Activated T-helper 2 cell treated with anti-CD3 and anti-CD28 coated beads, Interferon-gamma antibody, Interleukin-2, Interleukin-4, amounts not matched to agents 10 μg/mL and 5 μg/mL and 100 μg/mL, durations not matched to agents 14 hours and 24 hours and 36 hours (primary cell): ENCODE measurements around the gene CHCT1. TPM values are rescaled to one million over a fixed set of nuclear protein-coding genes. Genes with fewer than 3 reads are reported as not detected.

Source experiments
- DNase-seq: peaks from one replicate; pipeline ENCODE4 v3.0.0; 2021; ENCODE audit warnings: low spot score
- H3K27ac Mint-ChIP-seq: one replicate; pipeline ENCODE4 v1.8.0; 2021; ENCODE audit warnings: mixed read lengths
- H3K27me3 Mint-ChIP-seq: one replicate; pipeline ENCODE4 v1.8.0; 2021; ENCODE audit warnings: low read depth, mixed read lengths
- H3K36me3 Mint-ChIP-seq: one replicate; pipeline ENCODE4 v1.8.0; 2021; ENCODE audit warnings: low read depth, mixed read lengths
- H3K4me1 Mint-ChIP-seq: one replicate; pipeline ENCODE4 v1.8.0; 2021; ENCODE audit warnings: low read depth, mixed read lengths
- H3K4me3 Mint-ChIP-seq: one replicate; pipeline ENCODE4 v1.8.0; 2021; ENCODE audit warnings: low read depth, mild to moderate bottlenecking, moderate library complexity, mixed read lengths
- H3K9me3 Mint-ChIP-seq: one replicate; pipeline ENCODE4 v1.8.0; 2021; ENCODE audit warnings: mixed read lengths
- intact Hi-C: fragments of 100-400 bp; cut with micrococcal nuclease; formaldehyde crosslinking; loops from one replicate; pipeline ENCODE4 v1.15.1; 2023
- total RNA-seq: library from RNA; stranded (reverse); gene quantifications from 2 replicates; pipeline ENCODE4 v1.2.3, GENCODE V29; 2022

CHCT1 gene
- total RNA-seq, 1 donor from 2014 or later, result 0.43 TPM

GRCh38 chr17:60461584-60461983 is 39.3 kb downstream of the CHCT1 start:
- no peak overlapping the region for H3K4me3 Mint-ChIP-seq
- intact Hi-C loops, result no loop called here

GRCh38 chr17:60463157-60463835 is 41.0 kb downstream of the CHCT1 start:
- Mint-ChIP-seq H3K4me3 (no peak overlapping the region), H3K27ac (no peak overlapping the region), H3K27me3 (no peaks in the 10 kb centered on the region), H3K36me3 (peaks cover 50% of the 10 kb centered on the region), H3K9me3 (no peaks in the 10 kb centered on the region), H3K4me1 (no peaks in the 10 kb centered on the region)
- no peak for DNase-seq
- intact Hi-C loops, result no loop called here

More at GRCh38 chr17:60461584-60461983, 39.3 kb downstream of the CHCT1 start:
- H3K36me3 Mint-ChIP-seq, result peaks cover 59% of the 10 kb centered on the region
- H3K9me3 Mint-ChIP-seq, result peaks cover 7% of the 10 kb centered on the region
- DNase-seq, result no peak
- no peak overlapping the region for H3K27ac Mint-ChIP-seq
- H3K4me1 Mint-ChIP-seq, result no peaks in the 10 kb centered on the region
- no peaks in the 10 kb centered on the region for H3K27me3 Mint-ChIP-seq

GRCh38 chr17:60464343-60464742 is 42.1 kb downstream of the CHCT1 start:
- intact Hi-C loops, result no loop called here
- H3K27ac Mint-ChIP-seq, result no peak overlapping the region
- H3K9me3 Mint-ChIP-seq, result no peaks in the 10 kb centered on the region
- no peaks in the 10 kb centered on the region for H3K4me1 Mint-ChIP-seq
- peaks cover 41% of the 10 kb centered on the region for H3K36me3 Mint-ChIP-seq
- H3K27me3 Mint-ChIP-seq, result no peaks in the 10 kb centered on the region
- no peak for DNase-seq
- H3K4me3 Mint-ChIP-seq, result no peak overlapping the region

GRCh38 chr17:60468371-60468770 is 46.1 kb downstream of the CHCT1 start:
- no peaks in the 10 kb centered on the region for H3K27me3 Mint-ChIP-seq
- peaks cover 55% of the 10 kb centered on the region for H3K36me3 Mint-ChIP-seq
- H3K4me3 Mint-ChIP-seq, result no peak overlapping the region
- no peak for DNase-seq
- no peak overlapping the region for H3K27ac Mint-ChIP-seq
- intact Hi-C loops, result no loop called here
- H3K4me1 Mint-ChIP-seq, result peaks cover 6% of the 10 kb centered on the region
- H3K9me3 Mint-ChIP-seq, result peaks cover 8% of the 10 kb centered on the region

- H3K27me3 Mint-ChIP-seq, result no peaks in the 10 kb centered on the region
- no peak for DNase-seq
- H3K4me3 Mint-ChIP-seq, result no peak overlapping the region
- H3K4me1 Mint-ChIP-seq, result peaks cover 6% of the 10 kb centered on the region
- no peak overlapping the region for H3K27ac Mint-ChIP-seq
- intact Hi-C loops, result no loop called here
- peaks cover 8% of the 10 kb centered on the region for H3K9me3 Mint-ChIP-seq
- peaks cover 45% of the 10 kb centered on the region for H3K36me3 Mint-ChIP-seq
These were observed 49.2 kb downstream of the CHCT1 start for GRCh38 chr17:60471451-60471850.

- Mint-ChIP-seq H3K27ac (no peak overlapping the region), H3K4me1 (peaks cover 6% of the 10 kb centered on the region), H3K36me3 (peaks cover 48% of the 10 kb centered on the region), H3K4me3 (no peak overlapping the region), H3K9me3 (peaks cover 8% of the 10 kb centered on the region), H3K27me3 (no peaks in the 10 kb centered on the region)
- intact Hi-C loops, result no loop called here
- no peak for DNase-seq
These were observed 50.2 kb downstream of the CHCT1 start for GRCh38 chr17:60472449-60472848.

- intact Hi-C loops, result no loop called here
- no peak overlapping the region for H3K4me3 Mint-ChIP-seq
- H3K27ac Mint-ChIP-seq, result no peak overlapping the region
- peaks cover 48% of the 10 kb centered on the region for H3K36me3 Mint-ChIP-seq
- H3K27me3 Mint-ChIP-seq, result no peaks in the 10 kb centered on the region
- H3K9me3 Mint-ChIP-seq, result peaks cover 8% of the 10 kb centered on the region
- no peak for DNase-seq
- H3K4me1 Mint-ChIP-seq, result peaks cover 6% of the 10 kb centered on the region
These were observed 51.5 kb downstream of the CHCT1 start for GRCh38 chr17:60473788-60474187.

Other genes starting within 250 kb of the CHCT1 start
- gene USP32, start 30.4 kb upstream of the CHCT1 start, total RNA-seq, result 31.9 and 36.3 TPM in 2 replicates
- 23.2 and 26.9 TPM in 2 replicates for gene APPBP2, start 103.8 kb downstream of the CHCT1 start, total RNA-seq
- 14.9 and 15.1 TPM in 2 replicates for gene PPM1D, start 177.7 kb downstream of the CHCT1 start, total RNA-seq